Mucosa of rectum (tissue), 2 donors: ENCODE data around the gene RAPGEFL1.
"Not testable (repeated sequence)": the region's sequence is repeated elsewhere in the genome, so short reads cannot be mapped to it uniquely, and the experiment has no call there.

Source experiments
- H3K27ac ChIP-seq, 2 donors: one replicate each; pipeline ENCODE4 v1.7.0; 2013; ENCODE audit warnings: inconsistent platforms in 2 of 2, low read depth in 2 of 2, low read length in 2 of 2
- H3K27me3 ChIP-seq, 2 donors: one replicate each; pipeline ENCODE4 v1.7.0; 2013; ENCODE audit warnings: low read length in 2 of 2; ENCODE audit not compliant: control insufficient read depth in 2 of 2, insufficient read depth in 2 of 2
- H3K36me3 ChIP-seq, 2 donors: one replicate each; pipeline ENCODE4 v1.7.0; 2013; ENCODE audit warnings: low read length in 2 of 2; ENCODE audit not compliant: control insufficient read depth in 2 of 2, insufficient read depth in 2 of 2
- H3K4me1 ChIP-seq, 2 donors: one replicate each; pipeline ENCODE4 v1.7.0; 2013; ENCODE audit warnings: low read length in 2 of 2, mild to moderate bottlenecking in 1 of 2; ENCODE audit not compliant: control insufficient read depth in 2 of 2, insufficient read depth in 2 of 2
- H3K4me3 ChIP-seq, 2 donors: one replicate each; pipeline ENCODE4 v1.7.0; 2013; ENCODE audit warnings: low read length in 2 of 2
- H3K9ac ChIP-seq, 2 donors: one replicate each; pipeline ENCODE4 v1.7.0; 2013; ENCODE audit warnings: low read length in 2 of 2, low read depth in 1 of 2, mild to moderate bottlenecking in 1 of 2
- H3K9me3 ChIP-seq, 2 donors: one replicate each; pipeline ENCODE4 v1.7.0; 2013; ENCODE audit warnings: low read length in 2 of 2; ENCODE audit not compliant: control insufficient read depth in 2 of 2
- donor health status: healthy.
- donor health status: Normal muscosa, but diverticular disease.

Gene RAPGEFL1

DNA sequence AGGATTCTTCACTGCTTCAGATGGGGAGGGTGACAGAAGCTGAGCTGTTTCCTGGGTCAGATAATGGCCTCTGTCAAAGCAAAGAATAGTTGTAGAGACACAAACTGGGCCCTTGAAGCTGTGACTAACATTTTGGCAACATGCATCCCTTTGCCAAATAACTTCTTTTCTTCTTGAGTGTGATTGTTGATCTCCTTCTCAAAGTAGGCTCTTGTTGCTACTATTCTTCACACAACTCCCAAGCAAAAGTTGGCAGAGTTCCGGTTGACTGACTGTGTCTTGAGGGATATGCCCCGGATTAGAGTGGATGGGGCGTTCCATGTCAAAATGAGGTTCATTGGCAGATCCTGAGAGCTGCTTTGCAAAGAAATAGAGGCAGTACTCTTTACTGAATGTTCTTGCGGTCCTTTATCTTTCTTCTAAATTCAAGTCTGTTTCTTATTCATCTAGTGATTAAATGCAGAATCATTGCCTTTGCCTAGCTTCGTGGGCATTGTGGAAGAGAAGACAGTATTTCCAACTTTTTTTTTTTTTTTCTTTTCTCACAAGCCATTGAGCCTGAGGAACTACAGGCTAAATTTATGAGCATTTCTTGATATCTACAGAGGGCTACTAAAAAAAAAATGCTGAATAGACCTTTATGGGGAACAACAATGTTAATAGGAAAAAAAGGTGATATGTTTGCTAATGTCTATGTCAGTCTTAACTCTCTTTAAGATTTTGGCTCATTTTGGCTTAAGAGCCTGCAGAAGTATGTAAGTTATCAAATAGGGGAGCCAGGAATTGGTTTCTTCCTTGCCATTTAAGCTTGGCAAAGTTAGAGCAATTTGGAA lies 47.7 kb downstream of the RAPGEFL1 start:
- Histone ChIP-seq H3K4me3 (no peak overlapping the region), H3K27ac (no peak overlapping the region), H3K9me3 (no peaks in the 10 kb centered on the region), H3K27me3 (no peaks in the 10 kb centered on the region), H3K36me3 (peaks cover 5 to 11% of the 10 kb centered on the region in 2 donors), H3K9ac (no peak overlapping the region), H3K4me1 (peaks cover 6 to 9% of the 10 kb centered on the region in 2 donors)

DNA sequence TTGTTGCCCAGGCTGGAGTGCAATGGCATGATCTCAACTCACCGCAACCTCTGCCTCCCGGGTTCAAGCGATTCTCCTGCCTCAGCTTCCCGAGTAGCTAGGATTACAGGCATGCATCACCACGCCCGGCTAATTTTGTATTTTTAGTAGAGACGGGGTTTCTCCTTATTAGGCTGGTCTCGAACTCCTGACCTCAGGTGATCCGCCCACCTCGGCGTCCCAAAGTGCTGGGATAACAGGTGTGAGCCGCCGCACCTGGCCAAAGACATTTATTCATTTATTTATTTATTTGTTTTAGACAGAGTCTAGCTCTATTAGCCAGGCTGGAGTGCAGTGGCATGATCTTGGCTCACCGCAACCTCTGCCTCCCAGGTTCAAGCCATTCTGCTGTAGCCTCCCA lies 51.9 kb downstream of the RAPGEFL1 start:
- H3K36me3 ChIP-seq: peaks cover 7 to 19% of the 10 kb centered on the region in 2 donors
- H3K4me1 ChIP-seq, H3K27ac ChIP-seq, H3K9me3 ChIP-seq, H3K4me3 ChIP-seq, H3K9ac ChIP-seq, H3K27me3 ChIP-seq: not testable (repeated sequence)

DNA sequence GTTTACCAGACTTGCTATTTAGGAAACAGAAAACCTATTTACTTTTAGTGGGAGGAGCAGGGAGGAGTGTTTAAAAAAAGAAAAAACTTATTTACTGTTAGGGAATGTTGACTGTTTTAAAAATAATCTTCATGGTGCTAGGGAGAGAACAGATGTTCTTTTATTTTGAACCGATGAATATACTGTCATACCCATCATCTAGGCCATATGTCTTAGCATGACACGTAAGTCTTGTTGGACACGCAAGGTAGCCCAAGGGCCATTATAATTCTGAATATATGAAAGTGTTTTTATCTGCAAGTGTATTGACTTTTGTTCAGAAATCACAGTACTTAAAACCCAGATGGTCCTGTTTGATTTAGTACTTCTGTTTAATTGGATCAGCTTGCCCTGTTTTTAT lies 53.4 kb downstream of the RAPGEFL1 start:
- Histone ChIP-seq H3K27me3 (no peaks in the 10 kb centered on the region), H3K4me3 (no peak overlapping the region), H3K27ac (no peak overlapping the region), H3K4me1 (peaks cover 0 to 2% of the 10 kb centered on the region in 2 donors), H3K9ac (no peak overlapping the region), H3K36me3 (peaks cover 7 to 17% of the 10 kb centered on the region in 2 donors), H3K9me3 (no peaks in the 10 kb centered on the region)

DNA sequence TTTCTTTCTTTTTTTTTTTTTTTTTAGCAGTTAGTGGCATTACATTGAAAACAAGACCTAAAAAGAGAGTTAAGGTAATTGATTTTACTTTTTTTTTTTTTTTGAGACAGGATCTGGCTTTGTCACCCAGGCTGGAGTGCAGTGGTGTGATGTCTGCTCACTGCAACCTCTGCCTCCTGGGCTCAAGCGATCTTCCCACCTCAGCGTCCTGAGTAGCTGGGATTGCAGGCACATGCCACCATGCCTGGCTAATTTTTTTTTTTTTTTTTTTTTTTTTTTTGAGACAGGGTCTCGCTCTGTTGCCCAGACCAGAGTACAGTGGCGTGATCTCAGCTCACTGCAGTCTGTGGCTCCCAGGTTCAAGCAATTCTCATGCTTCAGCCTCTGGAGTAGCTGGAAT lies 54.7 kb downstream of the RAPGEFL1 start:
- H3K27ac ChIP-seq, H3K4me3 ChIP-seq, H3K4me1 ChIP-seq, H3K9me3 ChIP-seq, H3K9ac ChIP-seq, H3K27me3 ChIP-seq: not testable (repeated sequence)
- H3K36me3 ChIP-seq: peaks cover 7 to 16% of the 10 kb centered on the region in 2 donors

DNA sequence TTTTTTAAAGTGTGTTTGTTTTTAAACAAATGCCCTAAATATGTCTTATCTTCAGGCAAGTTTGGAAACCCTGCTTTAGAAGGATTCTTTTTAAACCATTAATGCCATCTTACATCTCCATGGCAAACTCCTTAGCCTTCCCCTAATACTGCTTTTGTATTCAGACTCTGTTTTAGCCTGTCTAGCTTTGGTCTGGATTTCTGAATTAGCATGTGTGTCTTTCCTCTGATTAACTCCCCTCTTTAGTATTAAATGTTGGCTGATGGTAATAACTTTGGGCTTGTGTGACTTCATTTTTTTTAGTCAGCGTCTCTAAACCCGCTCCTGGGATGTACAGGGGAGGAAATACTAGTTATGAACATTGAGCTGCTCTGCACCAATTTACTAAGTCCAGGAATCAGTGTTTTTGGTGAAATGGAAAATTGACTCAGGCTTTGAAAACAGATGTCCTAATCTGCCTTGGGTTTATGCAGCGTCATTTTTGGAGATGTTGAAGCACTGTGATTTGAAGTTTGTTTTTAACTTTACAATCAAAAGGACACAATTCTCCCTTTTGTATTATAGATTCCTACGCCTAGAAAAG lies 64.1 kb downstream of the RAPGEFL1 start:
- H3K27ac ChIP-seq: no peak overlapping the region
- H3K4me3 ChIP-seq: no peak overlapping the region
- no peak overlapping the region for H3K9ac ChIP-seq
- no peaks in the 10 kb centered on the region for H3K27me3 ChIP-seq
- peaks cover 0 to 2% of the 10 kb centered on the region in 2 donors for H3K36me3 ChIP-seq
- no peaks in the 10 kb centered on the region for H3K9me3 ChIP-seq
- no peaks in the 10 kb centered on the region for H3K4me1 ChIP-seq

DNA sequence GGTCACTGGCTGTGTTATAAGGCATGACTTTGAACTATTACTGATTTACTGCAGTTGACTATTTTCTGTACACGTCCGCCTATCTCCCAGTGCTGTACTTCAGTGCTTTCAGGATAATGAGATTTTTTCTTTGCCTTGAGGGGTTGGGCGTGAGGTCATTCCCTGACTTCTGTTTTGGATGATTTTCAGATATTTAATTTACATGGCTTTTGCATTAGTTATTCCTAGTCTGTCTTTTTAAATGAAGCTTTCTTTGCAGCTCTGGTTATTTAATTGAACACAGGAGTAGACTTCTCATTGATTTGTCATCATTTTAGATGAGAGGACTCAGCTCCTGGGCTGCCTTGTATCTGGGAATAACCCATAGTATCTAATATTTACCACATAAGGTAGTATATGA lies 65.5 kb downstream of the RAPGEFL1 start:
- H3K27me3 ChIP-seq: no peaks in the 10 kb centered on the region
- no peak overlapping the region for H3K9ac ChIP-seq
- H3K4me3 ChIP-seq: no peak overlapping the region
- no peak overlapping the region for H3K27ac ChIP-seq
- H3K4me1 ChIP-seq: no peaks in the 10 kb centered on the region
- H3K36me3 ChIP-seq: peaks cover 0 to 2% of the 10 kb centered on the region in 2 donors
- no peaks in the 10 kb centered on the region for H3K9me3 ChIP-seq

DNA sequence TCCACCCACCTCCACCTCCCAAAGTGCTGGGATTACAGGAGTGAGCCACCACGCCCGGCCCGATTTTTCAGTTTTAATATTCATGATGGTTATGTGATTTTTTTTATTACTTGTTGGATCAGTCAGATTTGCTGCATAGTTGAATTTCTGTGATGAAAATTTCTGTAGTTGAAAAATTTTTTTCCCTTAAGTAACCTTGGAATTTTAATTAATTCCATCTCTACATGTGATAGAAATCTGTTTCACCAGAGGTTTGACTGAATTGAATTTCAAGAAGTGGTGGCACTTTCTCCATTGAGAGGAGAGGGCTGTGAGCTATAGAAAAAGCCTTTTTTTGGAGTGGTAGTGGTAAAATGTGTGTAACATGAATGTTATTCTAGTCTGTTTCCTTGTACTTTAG lies 66.5 kb downstream of the RAPGEFL1 start:
- Histone ChIP-seq H3K27ac (no peak overlapping the region), H3K9me3 (no peaks in the 10 kb centered on the region), H3K4me3 (no peak overlapping the region)

DNA sequence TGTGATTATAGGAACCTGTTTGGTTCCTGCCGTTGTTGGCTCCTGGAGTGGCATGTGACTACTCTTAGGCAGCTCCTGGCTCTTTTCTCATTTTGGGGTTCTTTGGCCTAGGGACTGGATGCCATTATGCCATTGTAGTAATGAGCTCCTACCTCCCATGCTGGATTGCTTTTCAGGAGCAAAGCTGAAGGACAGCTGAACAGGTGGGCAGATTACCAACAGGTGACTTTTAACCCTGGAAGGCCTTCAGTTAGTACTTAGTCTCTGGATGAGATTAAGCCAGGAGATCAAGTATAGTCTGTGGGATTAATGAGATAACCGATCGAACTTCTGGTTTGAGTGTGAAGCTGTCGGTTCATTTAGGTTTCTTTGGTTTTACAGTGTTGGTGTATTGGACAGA lies 67.0 kb downstream of the RAPGEFL1 start:
- no peaks in the 10 kb centered on the region for H3K4me1 ChIP-seq
- H3K9ac ChIP-seq: peak overlapping the region in 1 of 2 donors; percentile 26

More for the DNA sequence above, 66.5 kb downstream of the RAPGEFL1 start:
- H3K9ac ChIP-seq: no peak overlapping the region
- peaks cover 0 to 2% of the 10 kb centered on the region in 2 donors for H3K36me3 ChIP-seq
- no peaks in the 10 kb centered on the region for H3K4me1 ChIP-seq
- no peaks in the 10 kb centered on the region for H3K27me3 ChIP-seq

More for the DNA sequence above, 67.0 kb downstream of the RAPGEFL1 start:
- H3K27me3 ChIP-seq: no peaks in the 10 kb centered on the region
- no peaks in the 10 kb centered on the region for H3K9me3 ChIP-seq
- H3K27ac ChIP-seq: no peak overlapping the region
- no peak overlapping the region for H3K4me3 ChIP-seq
- peaks cover 0 to 1% of the 10 kb centered on the region in 2 donors for H3K36me3 ChIP-seq
